ENCODE measurements around the gene OR2T35. TPM values are rescaled to one million over a fixed set of nuclear protein-coding genes. Genes with fewer than 3 reads are reported as not detected.
"Not testable (repeated sequence)": the region's sequence is repeated elsewhere in the genome, so short reads cannot be mapped to it uniquely, and the experiment has no call there.

Gene OR2T35, protein sequence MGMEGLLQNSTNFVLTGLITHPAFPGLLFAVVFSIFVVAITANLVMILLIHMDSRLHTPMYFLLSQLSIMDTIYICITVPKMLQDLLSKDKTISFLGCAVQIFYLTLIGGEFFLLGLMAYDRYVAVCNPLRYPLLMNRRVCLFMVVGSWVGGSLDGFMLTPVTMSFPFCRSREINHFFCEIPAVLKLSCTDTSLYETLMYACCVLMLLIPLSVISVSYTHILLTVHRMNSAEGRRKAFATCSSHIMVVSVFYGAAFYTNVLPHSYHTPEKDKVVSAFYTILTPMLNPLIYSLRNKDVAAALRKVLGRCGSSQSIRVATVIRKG
- not detected for polyA plus RNA-seq (2013, experiment 1 of 2; ENCODE audit: insufficient read length)
- polyA plus RNA-seq (2013, experiment 2 of 2; ENCODE audit: insufficient read length), result not detected

DNA sequence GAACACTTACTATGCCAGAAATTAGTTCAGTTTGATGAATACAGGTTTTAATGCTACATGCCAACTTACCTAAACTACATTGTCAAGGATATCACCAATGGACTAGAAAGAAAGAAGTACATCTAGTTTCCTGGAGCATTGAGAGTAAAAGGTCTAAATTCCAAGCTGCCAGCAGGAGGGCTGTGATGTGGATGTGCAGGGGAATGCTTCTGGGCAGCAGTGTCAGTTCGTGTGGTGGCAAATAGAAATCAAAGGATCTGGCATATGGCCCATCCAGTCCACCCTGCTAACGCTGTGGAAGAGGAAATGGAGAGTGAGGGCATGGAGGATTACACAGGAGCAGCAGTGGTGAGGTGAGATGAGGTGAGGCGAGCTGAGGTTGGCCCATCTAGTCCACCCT, at the start of gene OR2T35:
OR2T35 (minus strand) TSS at position 101 of the 400 bp plus-strand sequence. CDS start 6,020 bp downstream, outside the sequence.
- DNase-seq, result not testable (repeated sequence)

DNA sequence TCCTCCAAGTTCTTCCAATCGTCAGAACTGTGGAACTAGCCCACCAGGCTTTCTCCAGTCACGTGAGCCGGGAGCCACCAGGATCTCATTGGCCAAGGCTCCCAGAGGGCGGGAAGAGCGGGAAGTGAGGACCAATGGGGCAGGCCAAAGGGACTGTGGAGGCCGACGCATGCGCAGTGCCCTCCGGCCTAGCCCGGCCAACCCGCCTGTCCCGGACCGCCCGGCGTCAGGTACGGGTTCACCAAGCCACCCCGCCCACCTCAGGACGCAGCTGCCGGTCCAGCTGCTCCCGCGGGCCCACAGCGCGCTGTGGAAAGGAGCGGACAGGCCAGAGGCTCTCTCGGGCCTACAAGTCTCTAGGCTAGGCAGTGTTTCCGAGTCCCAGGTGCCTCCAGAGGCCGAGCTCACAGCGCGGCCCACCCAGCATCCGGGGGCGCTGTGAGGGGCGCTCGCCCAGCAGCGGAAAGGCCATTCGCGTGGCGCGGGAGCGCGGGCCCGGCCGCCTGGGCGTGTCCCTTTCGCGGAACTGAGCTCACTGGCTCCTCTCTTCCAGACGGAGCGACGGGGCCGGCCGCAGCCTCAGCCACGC, 46.6 kb upstream of the OR2T35 start:
- no peak for DNase-seq

DNA sequence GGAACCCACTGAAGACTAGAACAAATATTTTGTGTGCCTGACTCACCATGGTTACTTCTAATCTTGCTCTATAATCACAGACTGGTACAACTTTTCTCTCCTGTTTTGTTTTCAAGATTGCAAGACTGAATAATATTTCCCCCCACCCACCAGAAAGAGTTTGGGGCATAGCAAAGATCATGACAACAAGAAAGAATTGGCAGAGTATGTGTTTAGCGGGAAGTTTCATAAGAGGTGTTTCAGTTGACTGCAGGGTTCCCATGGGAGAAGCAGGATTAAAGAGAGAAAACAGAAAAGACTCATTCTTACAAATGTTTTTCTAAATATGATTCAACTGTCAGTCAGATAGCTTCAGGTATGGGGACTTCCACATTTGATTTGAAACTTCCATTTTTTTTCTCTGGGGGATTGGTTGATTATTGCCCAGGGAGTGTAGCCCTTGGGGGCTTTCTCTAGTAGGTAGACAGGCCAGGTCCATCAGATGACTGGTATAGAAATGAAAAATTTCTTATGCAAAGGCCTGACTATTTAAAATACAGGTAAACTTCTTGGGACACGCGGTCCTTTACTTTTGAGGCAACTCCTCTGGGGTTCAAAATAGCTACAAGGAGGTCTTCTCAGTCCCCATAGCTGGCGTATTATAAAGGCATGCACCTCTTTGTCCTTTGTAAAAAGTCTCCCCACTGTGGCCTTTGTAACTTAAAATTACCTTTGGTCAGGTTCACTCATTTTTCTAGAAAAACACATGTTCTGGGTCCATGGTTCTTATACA, 43.6 kb upstream of the OR2T35 start:
- DNase-seq, result no peak

GRCh38 chr1:248686815-248687214, 41.7 kb upstream of the OR2T35 start:
- no peak for DNase-seq

GRCh38 chr1:248681651-248682050, 36.6 kb upstream of the OR2T35 start:
- no peak for DNase-seq

DNA sequence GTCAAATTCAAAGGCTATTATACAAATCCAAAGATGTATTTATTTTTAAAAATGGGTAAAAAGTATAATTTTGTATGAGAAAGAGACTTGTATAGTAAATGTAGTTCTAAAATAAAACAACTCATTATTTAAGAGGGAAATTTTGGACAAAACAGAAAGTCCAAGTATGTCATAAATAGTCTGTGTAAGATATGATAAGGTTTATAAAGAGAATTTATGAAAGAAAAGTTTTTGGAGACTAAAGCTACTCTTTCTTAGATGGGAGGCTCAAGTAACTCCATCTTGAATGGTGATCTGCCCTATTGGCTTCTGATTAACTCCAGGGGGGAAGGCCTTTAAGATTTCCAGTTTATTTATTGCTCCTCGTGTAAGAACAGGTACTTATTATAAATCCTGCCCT, 24.9 kb upstream of the OR2T35 start:
- DNase-seq, result no peak

GRCh38 chr1:248663453-248664328, 18.6 kb upstream of the OR2T35 start:
- DNase-seq, result not testable (repeated sequence)

DNA sequence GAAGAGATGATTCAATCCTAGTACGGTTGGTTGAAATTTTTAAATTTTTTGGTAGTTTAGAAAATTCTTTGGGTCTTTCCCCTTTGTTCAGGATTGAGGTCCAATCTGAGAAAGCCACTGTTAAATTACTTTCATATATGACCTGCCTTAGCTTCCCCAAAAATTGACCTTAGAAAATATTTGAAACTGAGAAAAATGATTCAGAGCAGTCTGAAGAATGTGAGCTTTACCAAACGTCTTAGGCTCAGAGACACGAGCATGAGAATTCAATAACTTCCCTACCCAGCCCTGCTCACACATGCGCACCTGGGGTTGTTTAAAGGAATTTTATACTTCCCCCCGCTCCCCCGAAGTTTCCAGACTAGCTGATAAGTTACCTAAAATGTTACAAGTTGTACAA, 11.7 kb upstream of the OR2T35 start:
- DNase-seq, result not testable (repeated sequence)

DNA sequence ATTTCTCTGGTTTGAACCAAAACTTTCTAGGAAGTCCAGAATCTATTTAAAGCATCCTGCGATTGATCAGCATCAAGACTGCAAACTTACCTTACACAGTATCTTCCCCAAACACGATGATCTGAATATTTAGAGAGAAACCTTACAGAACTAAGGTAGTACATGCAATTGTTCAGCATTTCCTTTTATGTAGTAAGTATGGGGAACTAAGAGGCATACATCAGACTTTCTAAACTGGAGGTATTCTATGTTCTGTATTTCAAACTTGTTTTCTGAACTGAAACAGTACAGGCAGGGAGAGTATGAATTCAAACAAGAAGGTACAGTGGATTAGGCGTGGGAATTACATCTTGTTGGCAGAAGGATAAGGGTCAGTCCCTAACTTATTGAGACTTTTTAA, 10.3 kb upstream of the OR2T35 start, which contains the start of gene OR2T27:
OR2T27 (minus strand) TSS at position 175 of the 400 bp plus-strand sequence. CDS start 4,644 bp downstream, outside the sequence.
- not testable (repeated sequence) for DNase-seq

- not testable (repeated sequence) for DNase-seq
Observed at GRCh38 chr1:248648770-248649536, 3.9 kb upstream of the OR2T35 start.

- DNase-seq, result not testable (repeated sequence)
Observed at GRCh38 chr1:248642971-248643651, 2.0 kb downstream of the OR2T35 start.

- not testable (repeated sequence) for DNase-seq
Observed at GRCh38 chr1:248641583-248641982, 3.5 kb downstream of the OR2T35 start.

- not testable (repeated sequence) for DNase-seq
Observed at GRCh38 chr1:248640906-248641305, 4.2 kb downstream of the OR2T35 start.

DNA sequence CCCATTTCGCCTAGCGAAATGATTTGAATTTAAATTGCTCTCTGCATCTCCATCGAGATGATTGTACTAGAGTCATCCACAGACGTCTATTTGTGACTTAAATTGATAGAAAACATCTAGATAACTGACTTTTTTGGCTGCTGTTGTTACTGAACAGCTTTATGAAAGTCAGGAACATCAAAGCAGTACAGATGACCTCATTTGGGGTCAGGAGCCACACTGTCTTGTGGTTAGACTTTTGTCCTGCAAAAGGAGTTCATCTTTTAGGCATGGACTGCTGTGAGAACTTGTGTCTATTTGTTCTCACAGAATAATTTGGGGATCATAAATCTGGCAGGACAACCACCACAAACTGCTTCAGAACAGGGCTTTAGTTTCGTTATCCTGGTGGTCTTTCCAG, 5.4 kb downstream of the OR2T35 start:
- DNase-seq, result not testable (repeated sequence)

GRCh38 chr1:248636612-248637011, 8.5 kb downstream of the OR2T35 start:
- not testable (repeated sequence) for DNase-seq

- DNase-seq, result not testable (repeated sequence)
Observed at GRCh38 chr1:248634991-248635390, 10.1 kb downstream of the OR2T35 start, which contains the start of gene OR2T11. OR2T11 (minus strand) TSS chr1:248635091; CDS start chr1:248627128, 7,963 bp downstream.

- no peak for DNase-seq
Observed at GRCh38 chr1:248631354-248632008, 13.6 kb downstream of the OR2T35 start.

DNA sequence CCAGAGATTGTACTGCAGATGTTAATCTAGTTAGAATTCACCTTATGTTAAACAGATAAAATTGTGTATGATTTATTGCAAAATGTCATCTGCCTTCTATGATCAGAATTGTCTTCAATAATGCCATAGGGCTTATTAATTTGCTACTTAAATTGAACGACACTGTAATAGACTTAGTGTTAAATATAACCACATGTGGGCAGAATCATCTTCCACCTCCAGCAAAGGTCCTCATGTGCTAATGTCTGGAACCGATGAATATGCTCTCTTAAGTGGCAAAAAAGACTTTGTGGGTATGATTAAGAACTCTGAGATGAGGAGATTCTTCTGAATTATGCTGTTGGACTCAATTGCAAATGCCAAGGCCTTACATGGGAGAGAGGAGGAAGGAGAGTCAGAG, 14.5 kb downstream of the OR2T35 start:
- no peak for DNase-seq

DNA sequence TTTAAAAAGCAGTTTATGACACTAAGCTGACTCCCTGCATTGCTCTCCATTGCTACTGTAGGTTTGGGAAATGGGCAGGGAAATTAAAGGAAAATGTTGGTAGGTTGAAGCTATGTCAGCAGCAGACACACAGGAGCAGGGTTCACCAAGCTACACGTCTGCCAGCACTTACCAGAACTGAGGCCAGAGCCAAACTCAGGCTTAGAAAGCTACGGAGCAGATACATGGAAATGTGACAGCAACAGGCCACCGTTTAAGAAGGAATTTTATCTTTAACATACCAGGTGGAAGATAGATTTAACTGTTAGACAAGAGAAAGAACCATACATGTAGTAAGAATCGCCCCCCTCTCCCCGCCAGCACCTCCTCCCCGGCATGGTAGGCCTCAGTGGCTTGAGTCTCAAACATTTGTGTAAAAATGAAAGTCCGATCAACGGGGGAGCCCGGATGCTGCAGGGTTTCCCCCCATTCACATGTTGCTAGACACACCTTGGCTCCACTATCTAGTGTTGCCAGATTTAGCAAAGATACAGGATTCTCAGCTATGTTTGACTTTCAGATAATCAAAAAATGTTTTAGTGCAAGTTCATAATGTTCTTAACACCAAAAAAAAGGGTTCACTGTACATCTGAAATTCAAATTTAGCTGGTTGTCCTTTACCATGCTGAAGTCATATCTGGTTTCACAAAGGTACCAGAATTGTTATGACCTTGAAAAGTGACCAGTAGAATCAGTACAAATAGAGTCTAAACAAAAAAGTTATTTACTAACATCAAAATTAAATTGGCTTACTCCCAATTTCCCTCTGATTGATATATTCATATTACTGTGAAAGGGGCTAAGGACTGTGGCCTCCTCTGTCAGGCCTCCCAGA, 16.9 kb downstream of the OR2T35 start:
- no peak for DNase-seq

All from fibroblast of skin of scalp (primary cell).